MG63 (cell line): ENCODE measurements around the gene TLE3. TPM values are rescaled to one million over a fixed set of nuclear protein-coding genes. Genes with fewer than 3 reads are reported as not detected.

Source experiments
- DNase-seq: peaks from one replicate; pipeline ENCODE4 v3.0.0-alpha.2; 2020
- H3K27me3 ChIP-seq: fragments of 250-450 bp; sonication (Bioruptor Pico); 2 replicates; pipeline ENCODE4 v1.5.1; 2020; ENCODE audit warnings: mild to moderate bottlenecking, moderate library complexity
- H3K36me3 ChIP-seq: fragments of 250-450 bp; sonication (Bioruptor Pico); 2 replicates; pipeline ENCODE4 v1.5.1; 2020; ENCODE audit warnings: mild to moderate bottlenecking, moderate library complexity
- H3K4me3 ChIP-seq: fragments of 250-450 bp; sonication (Bioruptor Pico); 2 replicates; pipeline ENCODE4 v1.5.1; 2020; ENCODE audit warnings: mild to moderate bottlenecking, moderate library complexity
- H3K9me3 ChIP-seq: fragments of 250-450 bp; sonication (Bioruptor Pico); 2 replicates; pipeline ENCODE4 v1.5.1; 2020; ENCODE audit warnings: mild to moderate bottlenecking, moderate library complexity
- total RNA-seq: library from RNA; depleted of rRNA; stranded (reverse); fragments of >200 nt; shearing (Covaris generic); gene quantifications from 2 replicates; pipeline ENCODE4 v1.2.3, GENCODE V29; 2014; ENCODE audit warnings: low replicate concordance

TLE3 gene
- total RNA-seq, 1 experiment from 2014 or later: 42.9 TPM

GRCh38 chr15:70109978-70110377 lies 12.3 kb upstream of the TLE3 start:
- H3K27me3 ChIP-seq: no peaks in the 10 kb centered on the region
- DNase-seq: no peak
- no peaks in the 10 kb centered on the region for H3K9me3 ChIP-seq
- no peak overlapping the region for H3K4me3 ChIP-seq
- no peaks in the 10 kb centered on the region for H3K36me3 ChIP-seq

GRCh38 chr15:70109531-70109930 lies 11.8 kb upstream of the TLE3 start:
- Histone ChIP-seq H3K36me3 (no peaks in the 10 kb centered on the region), H3K4me3 (no peak overlapping the region), H3K27me3 (no peaks in the 10 kb centered on the region), H3K9me3 (no peaks in the 10 kb centered on the region)
- DNase-seq: no peak

- DNase-seq: no peak
- Histone ChIP-seq H3K4me3 (no peak overlapping the region), H3K36me3 (no peaks in the 10 kb centered on the region), H3K9me3 (no peaks in the 10 kb centered on the region), H3K27me3 (no peaks in the 10 kb centered on the region)
Measured at GRCh38 chr15:70103880-70104626, 6.3 kb upstream of the TLE3 start.

GRCh38 chr15:70102827-70103226 lies 5.1 kb upstream of the TLE3 start:
- Histone ChIP-seq H3K4me3 (no peak overlapping the region), H3K9me3 (no peaks in the 10 kb centered on the region), H3K27me3 (no peaks in the 10 kb centered on the region), H3K36me3 (no peaks in the 10 kb centered on the region)
- DNase-seq: no peak

- peak; percentile 78 for DNase-seq
- no peak overlapping the region for H3K4me3 ChIP-seq
- H3K27me3 ChIP-seq: no peaks in the 10 kb centered on the region
- no peaks in the 10 kb centered on the region for H3K36me3 ChIP-seq
- no peaks in the 10 kb centered on the region for H3K9me3 ChIP-seq
Measured at GRCh38 chr15:70101459-70102113, 3.9 kb upstream of the TLE3 start.

- Histone ChIP-seq H3K27me3 (no peaks in the 10 kb centered on the region), H3K4me3 (no peak overlapping the region), H3K36me3 (peaks cover 4% of the 10 kb centered on the region; the same call in 1 of the 2 replicates), H3K9me3 (no peaks in the 10 kb centered on the region)
- DNase-seq: peak; percentile 53
Measured at GRCh38 chr15:70100474-70101341, 3.0 kb upstream of the TLE3 start.

- Histone ChIP-seq H3K36me3 (peaks cover 11% of the 10 kb centered on the region), H3K4me3 (no peak overlapping the region), H3K27me3 (no peaks in the 10 kb centered on the region), H3K9me3 (no peaks in the 10 kb centered on the region)
- no peak for DNase-seq
Measured at GRCh38 chr15:70099967-70100473, 2.3 kb upstream of the TLE3 start.

GRCh38 chr15:70099167-70099966 lies 1.6 kb upstream of the TLE3 start:
- H3K4me3 ChIP-seq: peak overlapping the region; percentile 71
- H3K27me3 ChIP-seq: no peaks in the 10 kb centered on the region
- H3K36me3 ChIP-seq: peaks cover 17% of the 10 kb centered on the region

GRCh38 chr15:70098461-70099166 lies 897 bp upstream of the TLE3 start:
- Histone ChIP-seq H3K27me3 (no peaks in the 10 kb centered on the region), H3K9me3 (no peaks in the 10 kb centered on the region), H3K36me3 (peaks cover 25% of the 10 kb centered on the region), H3K4me3 (peak overlapping the region; percentile 71)
- peak; percentile 47 for DNase-seq

More at GRCh38 chr15:70099167-70099966, 1.6 kb upstream of the TLE3 start:
- H3K9me3 ChIP-seq: no peaks in the 10 kb centered on the region
- peak; percentile 99 for DNase-seq

GRCh38 chr15:70098153-70098460 lies 390 bp upstream of the TLE3 start:
- H3K27me3 ChIP-seq: no peaks in the 10 kb centered on the region
- peak overlapping the region; percentile 71 for H3K4me3 ChIP-seq
- no peaks in the 10 kb centered on the region for H3K9me3 ChIP-seq

GRCh38 chr15:70097063-70097320 lies 725 bp downstream of the TLE3 start:
- DNase-seq: no peak
- no peaks in the 10 kb centered on the region for H3K27me3 ChIP-seq
- H3K36me3 ChIP-seq: peaks cover 40% of the 10 kb centered on the region
- peak overlapping the region; percentile 71 for H3K4me3 ChIP-seq
- no peaks in the 10 kb centered on the region for H3K9me3 ChIP-seq

More at GRCh38 chr15:70098153-70098460, 390 bp upstream of the TLE3 start:
- peaks cover 30% of the 10 kb centered on the region for H3K36me3 ChIP-seq
- no peak for DNase-seq

- no peaks in the 10 kb centered on the region for H3K27me3 ChIP-seq
- H3K4me3 ChIP-seq: peak overlapping the region; percentile 71
- no peaks in the 10 kb centered on the region for H3K9me3 ChIP-seq
- peak; percentile 59 for DNase-seq
- H3K36me3 ChIP-seq: peaks cover 45% of the 10 kb centered on the region
Measured at GRCh38 chr15:70096215-70097062, 1.3 kb downstream of the TLE3 start.

- peak overlapping the region; percentile 71 for H3K4me3 ChIP-seq
- no peaks in the 10 kb centered on the region for H3K9me3 ChIP-seq
- DNase-seq: no peak
- peaks cover 54% of the 10 kb centered on the region for H3K36me3 ChIP-seq
- H3K27me3 ChIP-seq: no peaks in the 10 kb centered on the region
Measured at GRCh38 chr15:70095408-70096214, 2.1 kb downstream of the TLE3 start.

GRCh38 chr15:70094690-70095311 lies 2.9 kb downstream of the TLE3 start:
- Histone ChIP-seq H3K27me3 (no peaks in the 10 kb centered on the region), H3K9me3 (no peaks in the 10 kb centered on the region), H3K4me3 (peak overlapping the region; percentile 71), H3K36me3 (peaks cover 60% of the 10 kb centered on the region)
- DNase-seq: no peak
